ENCODE measurements around the gene RARG.

DNA sequence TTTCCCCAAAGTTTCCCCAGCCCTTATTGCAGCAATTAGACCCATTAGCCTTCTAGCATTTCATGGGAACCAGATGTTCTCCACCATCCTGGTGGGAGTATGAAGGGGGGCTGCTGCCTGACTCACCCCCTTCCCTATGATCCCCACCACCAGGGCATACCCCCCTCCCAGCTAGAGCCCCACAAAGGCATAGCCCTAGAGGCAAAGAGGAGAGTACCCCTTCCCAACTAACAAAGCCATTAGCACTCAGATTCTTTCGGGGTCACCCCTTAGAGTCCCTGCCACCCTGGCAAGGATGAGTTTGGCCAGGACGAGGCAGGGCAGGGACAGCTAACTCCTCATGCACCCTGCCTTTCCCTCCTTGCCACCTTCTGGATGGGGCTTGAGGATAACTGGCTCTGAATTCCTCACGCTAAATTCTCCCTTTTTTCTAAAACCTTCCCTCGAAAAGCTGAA is 9.2 kb downstream of the RARG start:
- TF ChIP-seq EZH2 (IDR thresholded peaks at IDR 0.05) (no peak), POLR2AphosphoS5 (IDR thresholded peaks at IDR 0.05; ENCODE audit: borderline replicate concordance, low read depth, low read length) (no peak)
